GM19467 (cell line): ENCODE results near the gene GTPBP3.
"Not testable (repeated sequence)": the region's sequence is repeated elsewhere in the genome, so short reads cannot be mapped to it uniquely, and the experiment has no call there.

Source experiments
- ATAC-seq: cut with Tn5 transposase; IDR thresholded peaks from one replicate; pipeline ENCODE4 v1.9.1; 2021; ENCODE audit warnings: mild to moderate bottlenecking, moderate library complexity; ENCODE audit not compliant: unreplicated experiment

Gene GTPBP3, protein sequence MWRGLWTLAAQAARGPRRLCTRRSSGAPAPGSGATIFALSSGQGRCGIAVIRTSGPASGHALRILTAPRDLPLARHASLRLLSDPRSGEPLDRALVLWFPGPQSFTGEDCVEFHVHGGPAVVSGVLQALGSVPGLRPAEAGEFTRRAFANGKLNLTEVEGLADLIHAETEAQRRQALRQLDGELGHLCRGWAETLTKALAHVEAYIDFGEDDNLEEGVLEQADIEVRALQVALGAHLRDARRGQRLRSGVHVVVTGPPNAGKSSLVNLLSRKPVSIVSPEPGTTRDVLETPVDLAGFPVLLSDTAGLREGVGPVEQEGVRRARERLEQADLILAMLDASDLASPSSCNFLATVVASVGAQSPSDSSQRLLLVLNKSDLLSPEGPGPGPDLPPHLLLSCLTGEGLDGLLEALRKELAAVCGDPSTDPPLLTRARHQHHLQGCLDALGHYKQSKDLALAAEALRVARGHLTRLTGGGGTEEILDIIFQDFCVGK

DNA sequence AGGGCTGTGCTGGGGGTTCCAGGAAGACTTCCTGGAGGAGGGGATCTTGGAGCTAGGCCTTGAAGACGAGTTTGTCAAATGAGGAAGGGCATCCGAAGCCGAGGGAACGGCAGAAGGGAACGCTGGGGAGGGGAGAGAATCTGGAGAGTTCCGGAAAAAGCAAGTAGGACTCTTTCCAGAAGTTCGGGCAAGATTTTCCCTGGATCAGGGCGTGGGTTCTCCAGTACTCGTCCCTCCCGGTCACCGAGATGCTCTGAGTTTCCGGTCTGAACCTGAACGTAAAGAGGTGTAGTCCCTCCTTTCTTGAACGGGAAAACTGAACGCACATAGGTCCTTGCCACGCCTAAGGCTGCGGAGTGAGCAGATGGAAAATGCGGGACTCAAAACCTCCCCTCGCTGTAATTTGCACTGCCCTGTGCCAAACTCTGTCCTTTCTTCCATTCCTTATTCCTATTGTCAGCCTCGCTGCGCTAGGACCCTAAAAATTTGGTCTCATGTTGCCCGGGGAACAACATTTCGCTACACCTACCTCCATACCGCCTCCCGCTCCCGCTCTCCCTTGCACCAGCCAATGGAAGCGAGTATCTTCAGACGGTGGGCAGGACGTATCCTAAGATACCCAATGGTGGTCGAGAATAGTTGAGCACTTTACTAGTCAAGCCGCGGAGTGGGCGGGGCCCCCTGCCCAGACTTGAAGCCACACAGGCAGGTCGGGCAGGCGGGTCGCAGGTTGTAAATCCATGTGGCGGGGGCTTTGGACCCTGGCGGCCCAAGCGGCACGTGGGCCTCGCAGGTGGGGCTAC, at the start of gene GTPBP3:
Gene GTPBP3 (plus strand): TSS at position 682 of the 803 bp plus-strand sequence. CDS start 59 bp downstream, at position 741.
- ATAC-seq, result peak; percentile 76

DNA sequence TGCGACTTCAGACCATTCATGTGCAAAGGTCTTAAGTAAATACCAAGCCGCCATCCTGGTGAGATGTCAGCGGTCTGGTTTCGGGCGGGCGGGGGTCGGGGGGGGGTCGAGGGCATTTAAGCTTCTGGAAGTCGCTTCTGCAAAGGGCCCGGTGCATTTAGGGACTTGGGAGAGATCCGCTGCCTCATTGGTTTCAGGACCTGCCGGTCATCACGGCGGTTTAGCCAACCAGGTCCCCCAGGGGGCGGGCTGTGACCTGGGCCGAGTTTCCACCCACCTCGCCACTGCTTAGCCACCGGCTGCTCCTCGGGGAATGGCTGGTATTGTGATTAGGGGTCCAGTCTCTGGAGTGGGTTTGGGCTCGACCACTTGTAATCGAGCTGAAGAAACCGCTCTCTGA, 47.9 kb upstream of the GTPBP3 start:
- ATAC-seq, result no peak

DNA sequence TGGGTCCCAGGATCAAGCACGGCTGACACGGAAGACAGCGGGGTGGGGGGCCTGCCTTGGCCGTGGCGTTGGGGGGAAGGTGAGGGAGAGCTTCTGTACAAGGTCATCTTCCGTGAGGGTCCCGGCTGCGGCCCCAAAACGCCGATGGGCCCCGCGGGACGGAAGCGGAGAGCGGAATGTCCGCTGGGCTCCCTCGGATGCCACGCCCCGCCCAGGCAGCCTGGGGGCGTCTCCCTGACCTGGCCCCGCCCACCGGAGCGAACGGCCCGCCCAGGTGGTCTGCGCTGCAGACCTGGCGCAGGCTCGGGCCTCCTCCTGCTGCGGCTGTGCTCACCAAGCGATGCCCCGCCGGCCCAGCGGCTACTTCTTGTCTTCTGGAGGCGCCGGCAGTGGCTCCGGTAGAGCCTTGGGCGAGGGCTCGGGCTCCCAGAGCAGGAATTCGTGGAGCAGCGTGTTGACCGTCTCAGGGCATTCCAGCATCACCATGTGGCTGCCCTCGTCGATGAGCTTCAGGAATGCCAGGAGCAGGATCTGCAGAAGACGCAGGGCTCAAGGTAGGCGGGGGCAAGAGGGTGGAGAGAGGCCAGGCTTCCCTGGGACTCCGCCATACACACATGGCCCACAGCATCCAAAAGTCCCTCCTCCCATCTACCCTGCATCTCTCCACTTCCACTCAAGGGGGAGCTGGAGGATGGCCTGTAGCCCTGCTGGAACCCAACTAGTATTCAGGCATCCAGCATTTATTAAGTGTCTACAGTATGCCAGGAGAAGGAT, 44.9 kb upstream of the GTPBP3 start:
- peak; percentile 55 for ATAC-seq

DNA sequence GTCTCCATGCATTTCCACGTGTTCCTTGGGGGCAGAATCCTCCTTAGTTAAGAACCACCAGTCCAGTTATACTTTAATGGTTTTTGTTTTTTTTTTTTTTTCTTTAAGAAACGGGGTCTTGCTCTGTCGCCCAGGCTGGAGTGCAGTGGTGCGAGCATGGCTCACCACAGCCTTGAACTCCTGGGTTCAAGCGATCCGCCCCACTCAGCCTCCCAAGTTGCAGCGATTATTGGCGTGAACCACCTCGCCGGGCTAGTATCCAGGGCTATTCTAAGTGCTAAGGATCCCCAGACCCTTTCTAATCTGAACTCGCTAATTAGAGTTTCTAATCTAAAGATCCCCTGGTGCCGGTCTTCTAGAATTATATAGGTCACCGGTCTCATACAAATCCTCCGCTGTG, 43.7 kb upstream of the GTPBP3 start:
- no peak for ATAC-seq

DNA sequence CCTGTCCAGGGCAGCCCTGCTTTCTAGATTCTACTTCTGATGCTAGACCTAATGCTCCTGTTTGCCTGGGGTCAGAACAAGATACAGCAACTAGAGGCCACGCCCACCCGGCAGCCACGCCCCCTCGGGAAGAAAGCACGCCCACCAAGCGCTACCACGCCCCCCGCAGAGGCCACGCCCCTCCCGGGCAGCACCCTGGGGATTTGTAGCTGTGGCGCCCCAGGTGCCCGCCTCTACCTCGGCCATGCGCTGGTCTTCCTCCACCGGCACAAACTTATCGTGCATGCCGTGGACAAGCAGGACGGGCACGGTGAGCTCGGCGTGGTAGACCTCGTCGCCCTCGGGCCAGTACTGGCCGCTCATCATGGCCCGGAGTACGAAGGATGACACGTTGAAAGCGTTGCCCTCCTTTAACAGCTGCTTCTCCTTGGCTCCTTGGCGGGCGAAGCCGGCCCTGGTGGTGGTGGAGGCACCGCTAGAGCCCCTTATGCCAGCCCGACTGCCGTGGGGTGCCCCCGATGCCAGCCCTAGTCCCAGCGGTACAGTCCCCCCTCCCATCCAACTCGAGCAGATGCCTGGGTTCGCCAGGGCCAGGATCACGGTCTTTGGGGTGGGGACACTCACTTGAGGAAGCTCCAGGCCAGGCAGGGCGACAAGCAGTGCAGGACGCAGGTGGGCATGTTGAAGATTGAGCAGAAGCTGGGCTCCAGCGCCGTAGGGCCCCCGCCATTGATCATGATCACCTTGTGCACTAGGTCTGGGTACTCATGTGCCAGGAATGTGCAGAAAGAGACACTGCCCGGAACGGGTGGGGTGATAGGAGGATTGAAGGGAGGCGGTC, 43.1 kb upstream of the GTPBP3 start:
- no peak for ATAC-seq

DNA sequence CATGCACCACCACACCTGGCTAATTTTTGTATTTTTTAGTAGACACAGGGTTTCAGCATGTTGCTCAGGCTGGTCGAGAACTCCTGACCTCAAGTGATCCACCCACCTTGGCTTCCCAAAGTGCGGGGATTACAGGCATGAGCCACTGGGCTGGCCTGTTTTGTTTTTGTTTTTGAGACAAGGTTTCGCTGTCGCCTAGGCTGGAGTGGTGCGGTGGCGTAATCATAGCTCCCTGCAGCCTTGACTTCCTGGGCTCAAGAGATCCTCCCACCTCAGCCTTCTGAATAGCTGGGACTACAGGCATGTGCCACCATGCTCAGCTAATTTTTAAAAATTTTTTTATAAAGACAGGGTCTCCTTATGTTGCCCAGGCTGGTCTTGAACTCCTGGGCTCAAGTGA, 41.8 kb upstream of the GTPBP3 start:
- ATAC-seq, result not testable (repeated sequence)

DNA sequence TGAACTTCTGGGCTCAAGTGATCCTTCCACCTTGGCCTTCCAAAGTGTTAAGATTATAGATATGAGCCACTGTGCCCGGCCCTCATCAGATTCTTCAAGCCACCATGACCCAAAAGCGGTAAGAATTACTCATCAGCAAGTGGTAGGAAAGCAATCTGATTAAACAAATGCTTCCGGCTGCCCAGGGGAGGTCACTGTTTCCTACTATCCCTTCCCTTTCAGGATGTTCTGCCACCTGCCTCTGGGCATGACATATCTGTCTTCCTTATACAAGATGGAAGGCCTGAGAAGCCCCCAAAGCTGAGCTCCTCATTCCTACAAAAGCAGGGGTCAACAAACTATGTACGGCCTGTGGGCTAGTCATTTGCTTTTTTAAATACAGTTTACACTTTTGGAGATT, 41.1 kb upstream of the GTPBP3 start:
- no peak for ATAC-seq

DNA sequence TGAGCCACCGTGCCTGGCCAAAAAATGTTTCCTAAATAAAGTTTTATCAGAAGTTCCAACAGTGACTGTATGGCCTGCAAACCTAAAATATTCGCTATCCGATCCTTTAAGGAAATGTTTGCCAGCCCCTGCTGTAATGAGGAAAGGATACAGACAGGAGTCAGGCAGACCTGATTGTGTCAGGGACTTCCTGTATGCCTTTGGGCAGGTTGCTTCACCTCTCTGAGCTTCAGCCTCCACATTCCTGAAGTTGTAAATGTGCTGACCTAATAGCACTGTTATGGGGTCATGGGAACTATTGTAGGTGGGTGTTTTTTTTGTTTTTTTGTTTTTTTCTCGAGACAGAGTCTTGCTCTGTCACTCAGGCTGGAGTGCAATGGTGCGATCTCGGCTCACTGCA, 40.4 kb upstream of the GTPBP3 start:
- ATAC-seq, result no peak

DNA sequence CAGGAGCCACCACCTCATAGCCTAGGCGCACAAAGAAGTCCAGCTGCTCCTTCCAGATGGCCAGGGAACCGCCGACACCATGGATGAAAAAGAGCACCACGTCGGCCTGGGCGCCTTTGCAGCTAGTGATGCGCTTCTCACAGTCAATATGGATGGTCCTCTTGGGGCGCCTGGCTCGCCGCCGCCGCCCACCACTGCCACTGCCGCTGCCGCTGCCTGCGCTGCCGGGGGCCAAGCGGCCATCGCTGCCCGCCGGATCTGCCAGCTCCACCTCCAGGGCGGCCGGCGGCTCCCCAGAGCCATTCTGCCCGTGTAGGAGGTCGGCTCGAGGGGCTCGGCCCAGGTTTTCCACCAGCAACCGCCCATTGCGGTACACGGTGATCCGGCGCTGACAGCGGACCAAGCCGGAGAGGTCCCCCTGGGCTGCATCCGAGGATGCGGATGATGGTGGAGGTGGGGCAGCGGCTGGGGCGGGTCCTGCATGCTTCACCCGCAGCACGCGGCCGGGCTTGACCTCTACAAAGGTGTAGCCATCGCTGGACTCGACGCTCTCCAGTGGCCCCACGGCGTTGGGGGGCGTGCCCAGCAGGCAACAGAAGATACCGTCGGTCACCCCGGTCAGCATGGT, 36.2 kb upstream of the GTPBP3 start:
- no peak for ATAC-seq

DNA sequence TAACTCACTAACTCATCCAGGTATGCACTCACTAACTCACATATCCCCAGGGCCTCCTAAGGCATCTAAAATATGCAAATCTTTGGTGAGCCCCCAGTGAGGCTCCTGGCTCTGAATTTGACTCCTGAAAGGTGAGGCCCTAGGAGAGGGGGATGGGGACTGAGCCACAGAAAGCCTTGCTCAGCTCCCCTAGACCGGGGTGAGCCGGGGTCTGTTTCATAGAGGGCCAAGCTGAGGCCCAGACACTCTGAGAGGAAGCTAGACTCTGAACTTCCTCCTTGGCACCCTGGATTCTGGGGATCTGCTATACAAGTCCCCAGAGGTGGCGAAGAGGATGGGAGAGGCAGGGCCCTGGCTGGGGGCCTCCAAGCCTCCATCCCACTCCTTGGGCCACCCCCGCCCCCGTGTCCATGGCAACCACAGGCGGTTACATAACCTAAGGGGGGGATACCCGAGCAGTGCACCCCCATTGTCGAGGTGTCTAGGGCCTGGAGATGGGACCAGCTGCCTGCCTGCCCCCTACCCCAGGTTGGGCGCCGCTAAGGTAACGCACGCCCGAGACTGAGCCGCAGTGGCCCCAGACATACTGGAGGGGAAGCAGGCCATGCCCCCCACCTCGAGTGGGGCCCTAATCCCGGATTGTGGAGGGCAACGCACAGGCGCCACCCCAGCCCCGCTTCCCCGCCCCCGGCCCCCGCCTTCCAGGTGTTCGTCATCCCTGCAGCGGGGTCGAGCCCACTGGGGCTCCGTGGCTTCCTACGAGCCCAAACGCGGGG, 34.8 kb upstream of the GTPBP3 start:
- no peak for ATAC-seq

DNA sequence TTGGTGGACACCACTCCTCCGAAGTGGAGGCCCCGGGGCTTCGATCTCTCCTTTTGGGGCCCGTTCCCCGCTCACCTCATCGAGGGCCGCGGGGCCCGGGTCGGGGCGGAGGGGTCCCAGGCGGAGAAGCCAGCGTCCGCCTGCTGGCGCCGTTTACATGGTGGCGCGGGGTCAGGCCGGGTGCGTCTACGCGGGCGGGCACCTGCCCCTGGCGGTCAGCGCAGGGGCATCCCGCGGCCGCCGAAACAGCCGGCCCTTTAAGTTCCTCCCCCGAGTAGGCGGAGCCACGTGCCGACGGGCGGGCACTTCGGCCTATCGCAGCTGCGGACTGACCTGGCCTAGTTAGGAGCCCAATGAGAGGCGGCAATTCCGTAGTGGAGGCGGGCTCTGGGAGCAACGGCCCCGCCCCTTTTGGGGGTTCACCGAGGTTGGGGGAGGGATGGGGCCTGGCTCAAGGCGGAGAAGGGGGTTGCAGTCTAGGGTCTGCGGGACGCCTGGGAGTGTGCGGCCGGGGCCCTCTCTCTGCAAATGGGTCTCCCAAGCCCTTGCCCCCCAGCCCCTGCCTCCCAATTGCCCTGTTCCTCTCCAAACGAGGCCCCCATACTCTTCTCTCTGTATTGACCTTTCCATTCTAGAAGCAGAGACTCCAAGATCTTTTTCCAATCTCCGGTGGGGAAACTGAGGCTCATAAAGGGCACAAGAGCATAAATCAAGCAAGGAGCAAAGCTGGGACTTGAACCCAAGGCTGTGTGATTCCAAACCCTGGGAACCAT, 34.0 kb upstream of the GTPBP3 start, which contains the start of gene ABHD8:
Gene ABHD8 (minus strand): TSS at position 259 of the 773 bp plus-strand sequence. CDS start 1,809 bp downstream, outside the sequence.
- ATAC-seq, result peak; percentile 46

DNA sequence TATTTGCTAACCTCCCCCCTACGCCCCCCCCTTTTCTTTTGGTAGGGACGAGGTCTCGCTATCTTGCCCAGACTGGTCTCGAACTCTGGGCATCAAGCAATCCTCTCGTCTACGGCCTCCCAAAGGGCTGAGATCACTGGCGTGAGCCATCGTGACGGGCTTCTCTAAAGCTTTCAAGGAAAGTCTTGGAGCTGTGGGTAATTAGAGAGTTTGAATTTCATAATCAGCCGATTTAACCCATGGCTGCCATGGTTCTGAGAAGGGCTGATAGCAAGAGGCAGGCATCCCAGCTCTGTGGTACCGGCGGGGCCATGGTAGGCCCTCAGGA, 33.4 kb upstream of the GTPBP3 start:
- ATAC-seq, result no peak

DNA sequence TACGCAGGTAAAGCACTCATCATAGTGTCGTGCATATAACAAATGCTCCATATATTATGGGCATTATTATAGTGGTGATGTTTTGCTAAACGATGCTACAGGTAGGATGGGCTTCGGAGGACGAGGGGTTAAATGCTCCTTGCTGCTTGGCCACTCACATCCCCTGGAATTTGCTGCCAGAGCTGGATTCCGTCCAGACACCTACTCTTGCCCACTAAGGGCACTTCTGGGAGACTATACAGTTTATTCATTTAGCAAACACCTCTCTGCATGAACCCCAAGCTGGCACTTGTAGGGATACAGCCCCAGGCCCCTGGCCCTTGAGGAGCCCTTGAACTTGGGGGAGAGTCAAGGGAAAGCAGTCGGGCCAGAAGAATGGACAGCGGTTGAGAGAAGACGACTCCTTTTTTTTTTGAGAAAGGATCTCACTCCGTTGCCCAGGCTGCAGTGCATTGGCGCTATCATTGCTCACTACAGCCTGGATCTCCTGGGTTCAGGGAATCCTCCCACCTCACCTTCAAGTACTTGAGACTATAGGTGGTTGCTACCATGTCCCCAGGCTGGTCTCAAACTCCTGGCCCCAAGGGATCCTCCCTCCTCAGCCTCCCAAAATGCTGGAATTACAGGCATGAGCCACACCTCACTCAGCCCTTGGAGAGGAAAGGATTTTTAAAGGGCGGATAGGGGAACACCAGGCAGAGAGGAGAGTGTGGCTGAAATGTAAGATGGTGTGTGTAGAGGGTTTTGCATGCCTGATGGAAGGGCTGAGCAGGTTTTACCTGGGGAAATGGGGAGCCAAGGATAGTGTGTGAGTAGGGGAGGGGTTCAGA, 32.8 kb upstream of the GTPBP3 start:
- ATAC-seq, result no peak

DNA sequence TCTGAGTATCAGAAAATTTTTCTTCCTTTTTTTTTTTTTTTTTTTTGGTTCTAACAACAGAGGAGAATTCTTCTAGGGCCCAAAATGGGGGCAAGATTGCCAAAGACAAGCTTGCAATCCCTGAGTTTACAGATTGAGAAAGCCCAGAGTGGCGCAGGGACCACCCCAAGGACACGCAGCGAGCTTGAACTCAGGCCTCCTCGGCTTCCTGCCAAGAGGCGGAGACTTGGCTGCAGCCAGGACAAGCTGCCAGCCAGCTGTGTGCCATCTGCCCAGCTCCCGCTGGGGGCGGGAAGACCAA, 32.2 kb upstream of the GTPBP3 start:
- ATAC-seq, result no peak

DNA sequence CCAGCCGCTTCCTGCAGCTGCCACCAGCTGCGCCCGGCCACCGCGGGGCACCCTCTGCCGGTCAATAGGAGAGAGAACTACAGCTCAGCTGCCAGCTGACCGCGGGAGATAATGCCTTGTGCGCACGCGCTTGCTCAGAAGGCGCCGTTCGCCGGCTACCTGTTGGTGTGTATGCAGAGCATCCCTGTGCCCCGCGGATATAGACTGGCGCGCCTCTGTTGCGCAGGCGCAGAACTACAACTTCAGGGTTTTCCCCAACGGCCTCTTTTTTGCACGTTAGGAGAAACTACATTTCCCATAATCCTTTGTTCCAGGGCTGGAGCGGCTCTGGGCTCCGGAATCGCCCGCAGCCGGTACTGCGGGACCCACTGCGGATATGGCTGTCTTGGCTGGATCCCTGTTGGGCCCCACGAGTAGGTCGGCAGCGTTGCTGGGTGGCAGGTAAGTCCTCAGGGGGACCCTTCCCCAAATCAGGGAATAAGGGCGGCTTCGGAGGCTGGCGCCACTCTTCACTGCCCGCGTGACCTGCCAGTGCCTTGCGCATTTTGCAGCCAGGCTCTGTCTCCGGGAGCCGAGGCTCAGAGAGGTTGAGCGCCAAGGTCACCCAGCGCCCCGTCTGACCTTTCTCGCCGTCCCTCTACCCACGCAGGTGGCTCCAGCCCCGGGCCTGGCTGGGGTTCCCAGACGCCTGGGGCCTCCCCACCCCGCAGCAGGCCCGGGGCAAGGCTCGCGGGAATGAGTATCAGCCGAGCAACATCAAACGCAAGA, 31.7 kb upstream of the GTPBP3 start, which contains the start of gene MRPL34:
Gene MRPL34 (plus strand): TSS at position 356 of the 768 bp plus-strand sequence. CDS start 21 bp downstream, at position 377.
- peak; percentile 75 for ATAC-seq

DNA sequence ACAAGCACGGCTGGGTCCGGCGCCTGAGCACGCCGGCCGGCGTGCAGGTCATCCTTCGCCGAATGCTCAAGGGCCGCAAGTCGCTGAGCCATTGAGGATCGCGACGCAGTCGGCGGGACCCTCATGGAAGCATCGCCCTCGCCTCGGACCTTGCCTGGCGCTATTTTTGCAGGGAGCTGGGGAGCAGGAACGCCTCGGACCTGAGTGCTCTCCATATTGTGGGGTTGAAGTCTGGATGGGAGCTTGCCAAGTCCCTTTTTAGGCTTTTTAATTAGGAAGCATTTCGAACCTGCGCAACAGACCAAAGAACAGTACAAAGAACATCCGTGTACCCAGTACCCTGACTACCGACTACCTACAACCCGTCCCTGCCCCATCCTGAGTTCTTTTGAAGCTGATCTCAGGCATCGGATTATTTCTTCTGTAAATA, 31.1 kb upstream of the GTPBP3 start:
- no peak for ATAC-seq
